GM23338 (cell line): ENCODE data around the gene SUPV3L1. TPM values are rescaled to one million over a fixed set of nuclear protein-coding genes. Genes with fewer than 3 reads are reported as not detected.
A peak's percentile ranks its signal among the peaks of the same experiment; 100 is the strongest.

Experiments used
- ATAC-seq: fragments of 200-7000 bp; cut with Tn5 transposase; 3 replicates; pipeline ENCODE4 v1.9.1; 2020
- DNase-seq: peaks from one replicate; pipeline ENCODE4 v3.0.0-alpha.2; 2015; ENCODE audit warnings: low spot score
- H2AFZ ChIP-seq: fragments of 200-600 bp; sonication (generic); 2 replicates; pipeline ENCODE4 v1.8.0; 2016; ENCODE audit warnings: antibody characterized with exemption, mild to moderate bottlenecking, moderate library complexity
- H3F3A ChIP-seq: fragments of 200-600 bp; sonication (generic); replicated peaks from 2 replicates; pipeline ENCODE4 v1.8.0; 2017; ENCODE audit warnings: antibody characterized with exemption, mixed run types, low read depth
- H3K27ac ChIP-seq: fragments of 200-600 bp; sonication (generic); 2 replicates; pipeline ENCODE4 v1.6.1; 2016; ENCODE audit warnings: low read depth
- H3K27me3 ChIP-seq: fragments of 200-600 bp; sonication (generic); 2 replicates; pipeline ENCODE4 v1.8.0; 2016; ENCODE audit warnings: mild to moderate bottlenecking, mixed run types, moderate library complexity; ENCODE audit not compliant: insufficient read depth
- H3K36me3 ChIP-seq: fragments of 200-600 bp; sonication (generic); 2 replicates; pipeline ENCODE4 v1.8.0; 2016; ENCODE audit warnings: mild to moderate bottlenecking; ENCODE audit not compliant: insufficient read depth
- H3K4me1 ChIP-seq: fragments of 200-600 bp; sonication (generic); 2 replicates; pipeline ENCODE4 v1.8.0; 2016; ENCODE audit warnings: mild to moderate bottlenecking, moderate library complexity; ENCODE audit not compliant: insufficient read depth
- H3K4me2 ChIP-seq: fragments of 200-600 bp; sonication (generic); 2 replicates; pipeline ENCODE4 v1.7.1; 2017; ENCODE audit warnings: mixed run types
- H3K4me3 ChIP-seq: fragments of 200-600 bp; sonication (generic); 2 replicates; pipeline ENCODE4 v1.6.1; 2016; ENCODE audit warnings: mixed run types
- H3K79me2 ChIP-seq: fragments of 200-600 bp; sonication (generic); replicated peaks from 2 replicates; pipeline ENCODE4 v1.8.0; 2017; ENCODE audit warnings: mild to moderate bottlenecking; ENCODE audit not compliant: insufficient read depth
- H3K9me2 ChIP-seq: fragments of 200-600 bp; sonication (generic); 2 replicates; pipeline ENCODE4 v1.8.0; 2017; ENCODE audit not compliant: insufficient read depth
- H4K20me1 ChIP-seq: fragments of 200-600 bp; sonication (generic); replicated peaks from 2 replicates; pipeline ENCODE4 v1.8.0; 2017; ENCODE audit warnings: mild to moderate bottlenecking; ENCODE audit not compliant: insufficient read depth
- H3K27ac Mint-ChIP-seq: 2 replicates; pipeline ENCODE4 v1.8.0; 2020; ENCODE audit warnings: inconsistent platforms, mild to moderate bottlenecking, moderate library complexity, mixed read lengths
- H3K27me3 Mint-ChIP-seq: 3 replicates; pipeline ENCODE4 v1.8.0; 2022; ENCODE audit warnings: low read depth, mild to moderate bottlenecking, moderate library complexity, mixed read lengths, inconsistent platforms; ENCODE audit not compliant: insufficient read depth, poor library complexity
- H3K36me3 Mint-ChIP-seq: 3 replicates; pipeline ENCODE4 v1.8.0; 2021; ENCODE audit warnings: low read depth, mild to moderate bottlenecking, inconsistent platforms, moderate library complexity, mixed read lengths
- H3K4me1 Mint-ChIP-seq: 3 replicates; pipeline ENCODE4 v1.8.0; 2020; ENCODE audit warnings: mild to moderate bottlenecking, inconsistent platforms, mixed read lengths
- H3K4me3 Mint-ChIP-seq: 3 replicates; pipeline ENCODE4 v1.8.0; 2021; ENCODE audit warnings: moderate library complexity, mild to moderate bottlenecking, inconsistent platforms, mixed read lengths
- H3K9me3 Mint-ChIP-seq: 3 replicates; pipeline ENCODE4 v1.8.0; 2020; ENCODE audit warnings: moderate library complexity, mild to moderate bottlenecking, inconsistent platforms, mixed read lengths
- EZH2 ChIP-seq: fragments of 200-600 bp; sonication (generic); IDR thresholded peaks from one replicate; pipeline ENCODE4 v1.8.0; 2017; ENCODE audit warnings: antibody characterized with exemption, mild to moderate bottlenecking, low read depth; ENCODE audit not compliant: unreplicated experiment
- STAT1 ChIP-seq: IDR thresholded peaks from one replicate; pipeline ENCODE4 v1.6.1; 2016; ENCODE audit warnings: antibody characterized with exemption; ENCODE audit not compliant: unreplicated experiment
- polyA plus RNA-seq: library from polyadenylated mRNA; unstranded; fragments of >200 nt; fragmentation: Nextera tagmentation; extraction: Ambion mirVana; gene quantifications from 2 replicates; pipeline ENCODE4 v1.2.1, GENCODE V29; 2016
- total RNA-seq: library from RNA; depleted of rRNA; stranded (reverse); fragments of >200 nt; shearing (Covaris generic); gene quantifications from 2 replicates; pipeline ENCODE4 v1.2.3, GENCODE V29; 2014
- TF ChIP-seq, protein P1 (sequence below): IDR thresholded peaks from 2 replicates; pipeline ENCODE4 v1.6.1; 2016; ENCODE audit warnings: antibody characterized with exemption
- TF ChIP-seq, protein P2 (sequence below), 2 experiments: fragments of 200-600 bp in 1 of 2; sonication (generic) in 1 of 2; conservative IDR thresholded peaks; 2 replicates each; pipeline versions ENCODE4 v1.5.1 to v1.6.1; 2016 to 2017; ENCODE audit warnings: antibody characterized with exemption in 2 of 2, low read depth in 2 of 2, mild to moderate bottlenecking in 2 of 2, moderate library complexity in 1 of 2
- TF ChIP-seq, protein P3 (sequence below): fragments of 250-450 bp; sonication (Bioruptor Pico); IDR thresholded peaks from 2 replicates; pipeline ENCODE4 v1.5.0; 2020; ENCODE audit warnings: mild to moderate bottlenecking, moderate library complexity
- TF ChIP-seq, protein P4 (sequence below): IDR thresholded peaks from one replicate; pipeline ENCODE4 v1.6.1; 2018; ENCODE audit warnings: antibody characterized with exemption; ENCODE audit not compliant: unreplicated experiment

Gene SUPV3L1
- total and polyA plus RNA-seq, 2 experiments from 2014 or later, result 29.9 to 45.2 TPM

GRCh38 chr10:69241575-69241974 lies 61.5 kb downstream of the SUPV3L1 start:
- H3K27ac Mint-ChIP-seq, result no peak overlapping the region
- no peak overlapping the region for H3K4me3 ChIP-seq
- no peaks in the 10 kb centered on the region for H3K9me2 ChIP-seq
- peaks cover 12% of the 10 kb centered on the region for H3K27me3 Mint-ChIP-seq
- no peaks in the 10 kb centered on the region for H3K79me2 ChIP-seq
- H3K9me3 Mint-ChIP-seq, result no peaks in the 10 kb centered on the region; the same call in 2 of the 3 replicates
- no peak overlapping the region for H2AFZ ChIP-seq
- H3K36me3 ChIP-seq, result no peaks in the 10 kb centered on the region
- no peaks in the 10 kb centered on the region for H3F3A ChIP-seq
- ATAC-seq (no peak), DNase-seq (no peak)
- H3K36me3 Mint-ChIP-seq, result no peaks in the 10 kb centered on the region; the same call in 2 of the 3 replicates
- peaks cover 12% of the 10 kb centered on the region; the same call in 1 of the 2 replicates for H3K4me1 ChIP-seq
- no peak overlapping the region for H3K4me2 ChIP-seq
- no peaks in the 10 kb centered on the region for H4K20me1 ChIP-seq
- TF ChIP-seq, protein P1, sequence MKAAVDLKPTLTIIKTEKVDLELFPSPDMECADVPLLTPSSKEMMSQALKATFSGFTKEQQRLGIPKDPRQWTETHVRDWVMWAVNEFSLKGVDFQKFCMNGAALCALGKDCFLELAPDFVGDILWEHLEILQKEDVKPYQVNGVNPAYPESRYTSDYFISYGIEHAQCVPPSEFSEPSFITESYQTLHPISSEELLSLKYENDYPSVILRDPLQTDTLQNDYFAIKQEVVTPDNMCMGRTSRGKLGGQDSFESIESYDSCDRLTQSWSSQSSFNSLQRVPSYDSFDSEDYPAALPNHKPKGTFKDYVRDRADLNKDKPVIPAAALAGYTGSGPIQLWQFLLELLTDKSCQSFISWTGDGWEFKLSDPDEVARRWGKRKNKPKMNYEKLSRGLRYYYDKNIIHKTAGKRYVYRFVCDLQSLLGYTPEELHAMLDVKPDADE, result no peak
- no peak overlapping the region for H3K27ac ChIP-seq
- no peaks in the 10 kb centered on the region for H3K27me3 ChIP-seq
- peaks cover 24% of the 10 kb centered on the region; the same call in 2 of the 3 replicates for H3K4me1 Mint-ChIP-seq
- H3K4me3 Mint-ChIP-seq, result no peak overlapping the region

DNA sequence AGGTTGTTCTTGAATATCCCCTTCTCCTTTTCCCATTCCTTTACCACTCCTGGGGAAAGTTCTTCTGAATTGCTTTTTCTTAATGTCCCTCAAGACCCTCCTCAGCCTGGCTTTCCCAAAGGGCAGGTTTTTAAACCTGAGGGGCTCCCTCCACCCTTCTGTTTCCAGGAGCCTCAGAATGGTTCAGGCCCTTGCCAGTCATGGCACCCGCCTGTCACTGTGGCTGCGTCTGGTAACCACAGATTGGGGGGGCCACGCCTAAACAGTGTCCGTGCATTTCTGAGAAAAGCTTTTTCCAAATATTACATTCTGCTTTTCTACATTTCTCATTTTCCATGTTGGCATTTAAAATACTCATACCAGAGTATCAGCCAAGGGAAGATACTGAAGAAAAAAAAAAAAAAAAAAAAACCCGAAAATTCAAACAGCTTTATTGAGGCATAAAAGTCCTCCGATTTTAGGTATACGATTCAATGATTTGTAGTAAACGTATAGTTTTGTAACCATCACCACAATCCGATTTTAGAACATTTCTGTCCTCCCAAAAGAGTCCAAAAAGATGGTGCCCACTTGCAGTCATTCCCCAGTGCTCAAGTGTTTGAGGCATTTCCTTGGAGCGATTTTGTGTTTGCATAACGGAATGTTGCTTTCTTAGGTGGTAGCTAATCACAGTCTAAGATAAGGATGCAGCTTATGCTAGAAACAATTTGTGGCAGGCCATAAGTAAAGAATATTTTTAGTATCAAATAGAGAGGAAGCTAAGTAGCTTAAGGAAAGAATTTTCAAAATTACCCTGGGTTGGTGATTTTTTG lies 62.2 kb downstream of the SUPV3L1 start:
- Histone ChIP-seq H3K27ac (no peak overlapping the region), H3K27me3 (no peaks in the 10 kb centered on the region), H3K4me1 (peaks cover 12% of the 10 kb centered on the region; the same call in 1 of the 2 replicates), H2AFZ (peak overlapping the region; percentile 94; the same call in 1 of the 2 replicates), H3K79me2 (no peaks in the 10 kb centered on the region), H3F3A (no peaks in the 10 kb centered on the region), H3K4me2 (no peak overlapping the region), H3K36me3 (no peaks in the 10 kb centered on the region), H3K9me2 (no peaks in the 10 kb centered on the region), H4K20me1 (no peaks in the 10 kb centered on the region), H3K4me3 (no peak overlapping the region)
- H3K27ac Mint-ChIP-seq, result no peak overlapping the region
- no peaks in the 10 kb centered on the region; the same call in 2 of the 3 replicates for H3K9me3 Mint-ChIP-seq
- H3K4me1 Mint-ChIP-seq, result peaks cover 20% of the 10 kb centered on the region; the same call in 2 of the 3 replicates
- H3K4me3 Mint-ChIP-seq, result no peak overlapping the region
- no peaks in the 10 kb centered on the region; the same call in 2 of the 3 replicates for H3K36me3 Mint-ChIP-seq
- ATAC-seq (no peak), DNase-seq (no peak)
- peaks cover 9% of the 10 kb centered on the region for H3K27me3 Mint-ChIP-seq
- TF ChIP-seq, protein P2, sequence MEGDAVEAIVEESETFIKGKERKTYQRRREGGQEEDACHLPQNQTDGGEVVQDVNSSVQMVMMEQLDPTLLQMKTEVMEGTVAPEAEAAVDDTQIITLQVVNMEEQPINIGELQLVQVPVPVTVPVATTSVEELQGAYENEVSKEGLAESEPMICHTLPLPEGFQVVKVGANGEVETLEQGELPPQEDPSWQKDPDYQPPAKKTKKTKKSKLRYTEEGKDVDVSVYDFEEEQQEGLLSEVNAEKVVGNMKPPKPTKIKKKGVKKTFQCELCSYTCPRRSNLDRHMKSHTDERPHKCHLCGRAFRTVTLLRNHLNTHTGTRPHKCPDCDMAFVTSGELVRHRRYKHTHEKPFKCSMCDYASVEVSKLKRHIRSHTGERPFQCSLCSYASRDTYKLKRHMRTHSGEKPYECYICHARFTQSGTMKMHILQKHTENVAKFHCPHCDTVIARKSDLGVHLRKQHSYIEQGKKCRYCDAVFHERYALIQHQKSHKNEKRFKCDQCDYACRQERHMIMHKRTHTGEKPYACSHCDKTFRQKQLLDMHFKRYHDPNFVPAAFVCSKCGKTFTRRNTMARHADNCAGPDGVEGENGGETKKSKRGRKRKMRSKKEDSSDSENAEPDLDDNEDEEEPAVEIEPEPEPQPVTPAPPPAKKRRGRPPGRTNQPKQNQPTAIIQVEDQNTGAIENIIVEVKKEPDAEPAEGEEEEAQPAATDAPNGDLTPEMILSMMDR (conservative IDR thresholded peaks at IDR 0.05; ENCODE audit: low read depth in 2 of 2), result no peak
- TF ChIP-seq, protein P3, sequence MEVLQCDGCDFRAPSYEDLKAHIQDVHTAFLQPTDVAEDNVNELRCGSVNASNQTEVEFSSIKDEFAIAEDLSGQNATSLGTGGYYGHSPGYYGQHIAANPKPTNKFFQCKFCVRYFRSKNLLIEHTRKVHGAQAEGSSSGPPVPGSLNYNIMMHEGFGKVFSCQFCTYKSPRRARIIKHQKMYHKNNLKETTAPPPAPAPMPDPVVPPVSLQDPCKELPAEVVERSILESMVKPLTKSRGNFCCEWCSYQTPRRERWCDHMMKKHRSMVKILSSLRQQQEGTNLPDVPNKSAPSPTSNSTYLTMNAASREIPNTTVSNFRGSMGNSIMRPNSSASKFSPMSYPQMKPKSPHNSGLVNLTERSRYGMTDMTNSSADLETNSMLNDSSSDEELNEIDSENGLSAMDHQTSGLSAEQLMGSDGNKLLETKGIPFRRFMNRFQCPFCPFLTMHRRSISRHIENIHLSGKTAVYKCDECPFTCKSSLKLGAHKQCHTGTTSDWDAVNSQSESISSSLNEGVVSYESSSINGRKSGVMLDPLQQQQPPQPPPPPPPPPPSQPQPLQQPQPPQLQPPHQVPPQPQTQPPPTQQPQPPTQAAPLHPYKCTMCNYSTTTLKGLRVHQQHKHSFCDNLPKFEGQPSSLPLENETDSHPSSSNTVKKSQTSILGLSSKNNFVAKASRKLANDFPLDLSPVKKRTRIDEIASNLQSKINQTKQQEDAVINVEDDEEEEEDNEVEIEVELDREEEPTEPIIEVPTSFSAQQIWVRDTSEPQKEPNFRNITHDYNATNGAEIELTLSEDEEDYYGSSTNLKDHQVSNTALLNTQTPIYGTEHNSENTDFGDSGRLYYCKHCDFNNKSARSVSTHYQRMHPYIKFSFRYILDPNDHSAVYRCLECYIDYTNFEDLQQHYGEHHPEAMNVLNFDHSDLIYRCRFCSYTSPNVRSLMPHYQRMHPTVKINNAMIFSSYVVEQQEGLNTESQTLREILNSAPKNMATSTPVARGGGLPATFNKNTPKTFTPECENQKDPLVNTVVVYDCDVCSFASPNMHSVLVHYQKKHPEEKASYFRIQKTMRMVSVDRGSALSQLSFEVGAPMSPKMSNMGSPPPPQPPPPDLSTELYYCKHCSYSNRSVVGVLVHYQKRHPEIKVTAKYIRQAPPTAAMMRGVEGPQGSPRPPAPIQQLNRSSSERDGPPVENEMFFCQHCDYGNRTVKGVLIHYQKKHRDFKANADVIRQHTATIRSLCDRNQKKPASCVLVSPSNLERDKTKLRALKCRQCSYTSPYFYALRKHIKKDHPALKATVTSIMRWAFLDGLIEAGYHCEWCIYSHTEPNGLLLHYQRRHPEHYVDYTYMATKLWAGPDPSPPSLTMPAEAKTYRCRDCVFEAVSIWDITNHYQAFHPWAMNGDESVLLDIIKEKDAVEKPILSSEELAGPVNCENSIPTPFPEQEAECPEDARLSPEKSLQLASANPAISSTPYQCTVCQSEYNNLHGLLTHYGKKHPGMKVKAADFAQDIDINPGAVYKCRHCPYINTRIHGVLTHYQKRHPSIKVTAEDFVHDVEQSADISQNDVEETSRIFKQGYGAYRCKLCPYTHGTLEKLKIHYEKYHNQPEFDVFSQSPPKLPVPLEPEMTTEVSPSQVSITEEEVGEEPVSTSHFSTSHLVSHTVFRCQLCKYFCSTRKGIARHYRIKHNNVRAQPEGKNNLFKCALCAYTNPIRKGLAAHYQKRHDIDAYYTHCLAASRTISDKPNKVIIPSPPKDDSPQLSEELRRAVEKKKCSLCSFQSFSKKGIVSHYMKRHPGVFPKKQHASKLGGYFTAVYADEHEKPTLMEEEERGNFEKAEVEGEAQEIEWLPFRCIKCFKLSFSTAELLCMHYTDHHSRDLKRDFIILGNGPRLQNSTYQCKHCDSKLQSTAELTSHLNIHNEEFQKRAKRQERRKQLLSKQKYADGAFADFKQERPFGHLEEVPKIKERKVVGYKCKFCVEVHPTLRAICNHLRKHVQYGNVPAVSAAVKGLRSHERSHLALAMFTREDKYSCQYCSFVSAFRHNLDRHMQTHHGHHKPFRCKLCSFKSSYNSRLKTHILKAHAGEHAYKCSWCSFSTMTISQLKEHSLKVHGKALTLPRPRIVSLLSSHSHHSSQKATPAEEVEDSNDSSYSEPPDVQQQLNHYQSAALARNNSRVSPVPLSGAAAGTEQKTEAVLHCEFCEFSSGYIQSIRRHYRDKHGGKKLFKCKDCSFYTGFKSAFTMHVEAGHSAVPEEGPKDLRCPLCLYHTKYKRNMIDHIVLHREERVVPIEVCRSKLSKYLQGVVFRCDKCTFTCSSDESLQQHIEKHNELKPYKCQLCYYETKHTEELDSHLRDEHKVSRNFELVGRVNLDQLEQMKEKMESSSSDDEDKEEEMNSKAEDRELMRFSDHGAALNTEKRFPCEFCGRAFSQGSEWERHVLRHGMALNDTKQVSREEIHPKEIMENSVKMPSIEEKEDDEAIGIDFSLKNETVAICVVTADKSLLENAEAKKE (CRISPR knock-in tag), result no peak
- TF ChIP-seq, protein P4, sequence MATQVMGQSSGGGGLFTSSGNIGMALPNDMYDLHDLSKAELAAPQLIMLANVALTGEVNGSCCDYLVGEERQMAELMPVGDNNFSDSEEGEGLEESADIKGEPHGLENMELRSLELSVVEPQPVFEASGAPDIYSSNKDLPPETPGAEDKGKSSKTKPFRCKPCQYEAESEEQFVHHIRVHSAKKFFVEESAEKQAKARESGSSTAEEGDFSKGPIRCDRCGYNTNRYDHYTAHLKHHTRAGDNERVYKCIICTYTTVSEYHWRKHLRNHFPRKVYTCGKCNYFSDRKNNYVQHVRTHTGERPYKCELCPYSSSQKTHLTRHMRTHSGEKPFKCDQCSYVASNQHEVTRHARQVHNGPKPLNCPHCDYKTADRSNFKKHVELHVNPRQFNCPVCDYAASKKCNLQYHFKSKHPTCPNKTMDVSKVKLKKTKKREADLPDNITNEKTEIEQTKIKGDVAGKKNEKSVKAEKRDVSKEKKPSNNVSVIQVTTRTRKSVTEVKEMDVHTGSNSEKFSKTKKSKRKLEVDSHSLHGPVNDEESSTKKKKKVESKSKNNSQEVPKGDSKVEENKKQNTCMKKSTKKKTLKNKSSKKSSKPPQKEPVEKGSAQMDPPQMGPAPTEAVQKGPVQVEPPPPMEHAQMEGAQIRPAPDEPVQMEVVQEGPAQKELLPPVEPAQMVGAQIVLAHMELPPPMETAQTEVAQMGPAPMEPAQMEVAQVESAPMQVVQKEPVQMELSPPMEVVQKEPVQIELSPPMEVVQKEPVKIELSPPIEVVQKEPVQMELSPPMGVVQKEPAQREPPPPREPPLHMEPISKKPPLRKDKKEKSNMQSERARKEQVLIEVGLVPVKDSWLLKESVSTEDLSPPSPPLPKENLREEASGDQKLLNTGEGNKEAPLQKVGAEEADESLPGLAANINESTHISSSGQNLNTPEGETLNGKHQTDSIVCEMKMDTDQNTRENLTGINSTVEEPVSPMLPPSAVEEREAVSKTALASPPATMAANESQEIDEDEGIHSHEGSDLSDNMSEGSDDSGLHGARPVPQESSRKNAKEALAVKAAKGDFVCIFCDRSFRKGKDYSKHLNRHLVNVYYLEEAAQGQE, result no peak
- TF ChIP-seq EZH2 (no peak), STAT1 (no peak)
